Measurements from ENCODE around the gene C1orf52.

C1orf52 gene

DNA sequence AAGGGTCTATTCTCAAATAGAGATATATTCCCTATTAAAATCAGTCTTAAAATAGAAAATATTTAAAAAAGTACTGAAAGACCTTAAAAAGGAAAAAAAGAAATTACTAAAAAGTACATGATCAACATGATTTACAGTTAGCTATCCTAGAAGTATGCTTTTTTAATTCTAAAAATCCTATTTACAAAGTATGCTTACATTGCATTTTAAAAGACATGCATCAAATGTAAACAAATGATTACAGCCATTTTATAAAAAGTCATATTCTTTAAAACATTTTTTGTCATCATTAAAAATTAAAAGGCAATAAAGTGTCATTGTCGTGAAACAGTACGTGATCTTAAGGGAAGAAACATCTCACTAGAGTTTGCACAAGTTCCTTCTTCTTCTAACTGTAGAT lies 7.9 kb upstream of the C1orf52 start:
- H4K20me1 ChIP-seq (ENCODE audit: insufficient read depth, low read length), result no peaks in the 10 kb centered on the region
- no peak for DNase-seq
- H3F3A ChIP-seq (ENCODE audit: insufficient read depth, low read length), result no peaks in the 10 kb centered on the region
- H3K27ac ChIP-seq (ENCODE audit: low read length), result no peak overlapping the region
- H3K36me3 ChIP-seq (replicated peaks; ENCODE audit: insufficient read depth, low read length), result peaks cover 9% of the 10 kb centered on the region
- H3K4me3 ChIP-seq (ENCODE audit: low read length), result no peak overlapping the region
- no peaks in the 10 kb centered on the region for H3K9me2 ChIP-seq (replicated peaks; ENCODE audit: insufficient read depth, low read length)
- TF ChIP-seq, protein P1, sequence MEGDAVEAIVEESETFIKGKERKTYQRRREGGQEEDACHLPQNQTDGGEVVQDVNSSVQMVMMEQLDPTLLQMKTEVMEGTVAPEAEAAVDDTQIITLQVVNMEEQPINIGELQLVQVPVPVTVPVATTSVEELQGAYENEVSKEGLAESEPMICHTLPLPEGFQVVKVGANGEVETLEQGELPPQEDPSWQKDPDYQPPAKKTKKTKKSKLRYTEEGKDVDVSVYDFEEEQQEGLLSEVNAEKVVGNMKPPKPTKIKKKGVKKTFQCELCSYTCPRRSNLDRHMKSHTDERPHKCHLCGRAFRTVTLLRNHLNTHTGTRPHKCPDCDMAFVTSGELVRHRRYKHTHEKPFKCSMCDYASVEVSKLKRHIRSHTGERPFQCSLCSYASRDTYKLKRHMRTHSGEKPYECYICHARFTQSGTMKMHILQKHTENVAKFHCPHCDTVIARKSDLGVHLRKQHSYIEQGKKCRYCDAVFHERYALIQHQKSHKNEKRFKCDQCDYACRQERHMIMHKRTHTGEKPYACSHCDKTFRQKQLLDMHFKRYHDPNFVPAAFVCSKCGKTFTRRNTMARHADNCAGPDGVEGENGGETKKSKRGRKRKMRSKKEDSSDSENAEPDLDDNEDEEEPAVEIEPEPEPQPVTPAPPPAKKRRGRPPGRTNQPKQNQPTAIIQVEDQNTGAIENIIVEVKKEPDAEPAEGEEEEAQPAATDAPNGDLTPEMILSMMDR (IDR thresholded peaks at IDR 0.05; ENCODE audit: low read length), result no peak
- TF ChIP-seq EZH2 (optimal IDR thresholded peaks at IDR 0.05; ENCODE audit: low read depth, low read length) (no peak), EZH2phosphoT487 (IDR thresholded peaks at IDR 0.05; ENCODE audit: low read length) (no peak)
- peaks cover 20% of the 10 kb centered on the region for H3K79me2 ChIP-seq (ENCODE audit: low read length)
- H3K27me3 ChIP-seq (replicated peaks; ENCODE audit: insufficient read depth, low read length), result no peaks in the 10 kb centered on the region
- H3K9me3 ChIP-seq (replicated peaks; ENCODE audit: insufficient read depth, low read length), result no peaks in the 10 kb centered on the region
- no peak overlapping the region for H2AFZ ChIP-seq (ENCODE audit: low read length)
- no peak overlapping the region for H3K9ac ChIP-seq (ENCODE audit: low read length)
- H3K4me2 ChIP-seq (ENCODE audit: low read depth, low read length), result no peak overlapping the region
- H3K4me1 ChIP-seq (ENCODE audit: low read length), result no peaks in the 10 kb centered on the region

DNA sequence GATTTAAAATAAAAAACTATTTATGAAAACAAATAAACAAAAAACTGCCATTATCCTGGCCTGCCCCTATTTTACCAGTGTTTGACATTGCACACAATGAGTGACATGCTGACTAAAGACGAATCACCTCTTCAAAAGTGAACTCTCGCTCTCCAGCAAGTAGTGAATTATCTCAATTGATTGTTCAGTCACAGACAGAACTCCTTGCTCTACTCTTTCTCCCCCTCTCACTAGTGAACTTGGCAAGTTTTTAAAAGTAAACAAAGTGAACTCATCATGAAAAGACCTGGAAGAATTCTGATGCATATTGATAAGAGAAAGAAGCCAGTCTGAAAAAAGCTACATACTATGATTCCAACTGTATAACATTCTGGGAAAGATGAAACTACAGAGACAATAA lies 4.7 kb upstream of the C1orf52 start:
- no peak overlapping the region for H3K9ac ChIP-seq (ENCODE audit: low read length)
- H2AFZ ChIP-seq (ENCODE audit: low read length), result no peak overlapping the region
- no peaks in the 10 kb centered on the region for H4K20me1 ChIP-seq (ENCODE audit: insufficient read depth, low read length)
- no peaks in the 10 kb centered on the region for H3K4me1 ChIP-seq (ENCODE audit: low read length)
- no peak overlapping the region for H3K4me2 ChIP-seq (ENCODE audit: low read depth, low read length)
- no peaks in the 10 kb centered on the region for H3K27me3 ChIP-seq (replicated peaks; ENCODE audit: insufficient read depth, low read length)
- H3K9me2 ChIP-seq (replicated peaks; ENCODE audit: insufficient read depth, low read length), result no peaks in the 10 kb centered on the region
- H3K4me3 ChIP-seq (ENCODE audit: low read length), result no peak overlapping the region
- peaks cover 4% of the 10 kb centered on the region for H3K79me2 ChIP-seq (ENCODE audit: low read length)
- H3K27ac ChIP-seq (ENCODE audit: low read length), result no peak overlapping the region
- TF ChIP-seq, protein P1 (IDR thresholded peaks at IDR 0.05; ENCODE audit: low read length), result no peak
- TF ChIP-seq EZH2 (optimal IDR thresholded peaks at IDR 0.05; ENCODE audit: low read depth, low read length) (no peak), EZH2phosphoT487 (IDR thresholded peaks at IDR 0.05; ENCODE audit: low read length) (no peak)
- no peaks in the 10 kb centered on the region for H3F3A ChIP-seq (ENCODE audit: insufficient read depth, low read length)
- H3K9me3 ChIP-seq (replicated peaks; ENCODE audit: insufficient read depth, low read length), result no peaks in the 10 kb centered on the region
- no peak for DNase-seq
- no peaks in the 10 kb centered on the region; the same call in none of the 2 replicates for H3K36me3 ChIP-seq (replicated peaks; ENCODE audit: insufficient read depth, low read length)

DNA sequence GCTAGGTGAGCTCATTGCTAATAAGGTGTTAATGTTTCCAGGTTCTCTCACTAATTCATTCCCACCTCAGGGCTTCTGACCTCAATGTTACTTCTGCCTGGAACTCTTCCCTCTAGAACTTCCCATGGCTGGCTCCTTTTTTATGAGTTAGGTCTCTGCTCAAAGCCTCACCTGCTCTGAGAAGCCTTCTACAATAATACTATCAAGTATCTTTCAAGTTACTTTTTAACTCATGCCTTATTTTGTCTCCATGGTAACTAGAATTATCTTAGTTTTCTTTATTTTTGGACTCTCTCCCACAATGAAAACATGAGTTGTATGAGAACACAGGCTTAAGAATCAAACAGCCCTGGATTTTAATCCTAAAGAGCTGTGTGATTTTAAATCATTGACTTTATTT lies 3.5 kb upstream of the C1orf52 start:
- Histone ChIP-seq H3F3A (ENCODE audit: insufficient read depth, low read length) (no peaks in the 10 kb centered on the region), H3K79me2 (ENCODE audit: low read length) (peaks cover 15% of the 10 kb centered on the region), H3K9me3 (replicated peaks; ENCODE audit: insufficient read depth, low read length) (no peaks in the 10 kb centered on the region), H3K4me1 (ENCODE audit: low read length) (peaks cover 7% of the 10 kb centered on the region), H3K27me3 (replicated peaks; ENCODE audit: insufficient read depth, low read length) (no peaks in the 10 kb centered on the region), H4K20me1 (ENCODE audit: insufficient read depth, low read length) (no peaks in the 10 kb centered on the region), H3K4me3 (ENCODE audit: low read length) (no peak overlapping the region), H3K9ac (ENCODE audit: low read length) (no peak overlapping the region), H2AFZ (ENCODE audit: low read length) (no peak overlapping the region), H3K27ac (ENCODE audit: low read length) (no peak overlapping the region), H3K4me2 (ENCODE audit: low read depth, low read length) (no peak overlapping the region), H3K9me2 (replicated peaks; ENCODE audit: insufficient read depth, low read length) (no peaks in the 10 kb centered on the region), H3K36me3 (replicated peaks; ENCODE audit: insufficient read depth, low read length) (no peaks in the 10 kb centered on the region; the same call in 1 of the 2 replicates)
- no peak for TF ChIP-seq EZH2phosphoT487 (IDR thresholded peaks at IDR 0.05; ENCODE audit: low read length)
- TF ChIP-seq, protein P1 (IDR thresholded peaks at IDR 0.05; ENCODE audit: low read length), result no peak
- TF ChIP-seq EZH2 (optimal IDR thresholded peaks at IDR 0.05; ENCODE audit: low read depth, low read length), result no peak
- no peak for DNase-seq
